HG03565 (cell line): ENCODE measurements around the gene FXYD3.
A peak's percentile ranks its signal among the peaks of the same experiment; 100 is the strongest.
"Not testable (repeated sequence)": the region's sequence is repeated elsewhere in the genome, so short reads cannot be mapped to it uniquely, and the experiment has no call there.

Experiments used
- ATAC-seq: cut with Tn5 transposase; IDR thresholded peaks from one replicate; pipeline ENCODE4 v1.9.1; 2021; ENCODE audit warnings: mild to moderate bottlenecking, moderate library complexity; ENCODE audit not compliant: unreplicated experiment

Gene FXYD3

GRCh38 chr19:35140962-35141836 lies 25.6 kb downstream of the FXYD3 start:
- peak; percentile 47 for ATAC-seq

- ATAC-seq = no peak
Measured at GRCh38 chr19:35141837-35142605, 26.4 kb downstream of the FXYD3 start.

- ATAC-seq = no peak
Measured at GRCh38 chr19:35142606-35143230, 27.1 kb downstream of the FXYD3 start.

GRCh38 chr19:35143231-35143715 lies 27.6 kb downstream of the FXYD3 start, which contains the start of gene FXYD7:
FXYD7 (plus strand) TSS chr19:35143255; CDS start chr19:35143334, 79 bp downstream.
- ATAC-seq = no peak

GRCh38 chr19:35143818-35144217 lies 28.2 kb downstream of the FXYD3 start:
- ATAC-seq = no peak

- ATAC-seq = no peak
Measured at GRCh38 chr19:35144259-35144599, 28.6 kb downstream of the FXYD3 start.

- no peak for ATAC-seq
Measured at GRCh38 chr19:35144600-35145436, 29.2 kb downstream of the FXYD3 start.

GRCh38 chr19:35146746-35147459 lies 31.3 kb downstream of the FXYD3 start:
- no peak for ATAC-seq

GRCh38 chr19:35149463-35149862 lies 33.8 kb downstream of the FXYD3 start:
- ATAC-seq = no peak

- no peak for ATAC-seq
Measured at GRCh38 chr19:35150445-35150844, 34.8 kb downstream of the FXYD3 start.

GRCh38 chr19:35151273-35152065 lies 35.8 kb downstream of the FXYD3 start:
- no peak for ATAC-seq

- not testable (repeated sequence) for ATAC-seq
Measured at GRCh38 chr19:35153129-35153522, 37.5 kb downstream of the FXYD3 start.

GRCh38 chr19:35153701-35154524 lies 38.3 kb downstream of the FXYD3 start:
- ATAC-seq = no peak

- no peak for ATAC-seq
Measured at GRCh38 chr19:35154525-35155406, 39.1 kb downstream of the FXYD3 start, which contains the start of gene FXYD5. FXYD5 (plus strand) TSS chr19:35154735; CDS start chr19:35155551, 816 bp downstream.

- no peak for ATAC-seq
Measured at GRCh38 chr19:35155441-35155840, 39.8 kb downstream of the FXYD3 start.

- no peak for ATAC-seq
Measured at GRCh38 chr19:35155981-35156672, 40.5 kb downstream of the FXYD3 start.

- ATAC-seq = no peak
Measured at GRCh38 chr19:35156673-35157014, 41.0 kb downstream of the FXYD3 start.
